Activated naive CD8-positive, alpha-beta T cell treated with anti-CD3 and anti-CD28 coated beads, Interleukin-2, amount 10 ng/mL, durations not matched to agents 7 days and 5 days (primary cell): ENCODE results near the gene RIMBP2. TPM values are rescaled to one million over a fixed set of nuclear protein-coding genes. Genes with fewer than 3 reads are reported as not detected.

Experiments used
- ATAC-seq: fragments of 150-1000 bp; cut with Tn5 transposase; one replicate; pipeline ENCODE4 v1.10.0; 2021; ENCODE audit warnings: low read depth, moderate library complexity
- POLR2A ChIA-PET: fragments of 350-600 bp; sonication (Branson Sonifier 250); formaldehyde crosslinking; loops from one replicate; lab custom pipeline; 2021; ENCODE audit warnings: antibody characterized with exemption; lab: Charles Lee
- DNase-seq: peaks from one replicate; pipeline ENCODE4 v3.0.0; 2021
- H3K27ac Mint-ChIP-seq: one replicate; pipeline ENCODE4 v1.8.0; 2022; ENCODE audit warnings: mild to moderate bottlenecking, mixed read lengths
- H3K27me3 Mint-ChIP-seq: one replicate; pipeline ENCODE4 v1.8.0; 2022; ENCODE audit warnings: mild to moderate bottlenecking, moderate library complexity, mixed read lengths
- H3K36me3 Mint-ChIP-seq: one replicate; pipeline ENCODE4 v1.8.0; 2021; ENCODE audit warnings: mild to moderate bottlenecking, mixed read lengths
- H3K4me1 Mint-ChIP-seq: one replicate; pipeline ENCODE4 v1.8.0; 2021; ENCODE audit warnings: mixed read lengths
- H3K4me3 Mint-ChIP-seq: one replicate; pipeline ENCODE4 v1.8.0; 2022; ENCODE audit warnings: mild to moderate bottlenecking, moderate library complexity, mixed read lengths
- H3K9me3 Mint-ChIP-seq: one replicate; pipeline ENCODE4 v1.8.0; 2021; ENCODE audit warnings: mixed read lengths
- total RNA-seq, 2 experiments: library from RNA; stranded (reverse); gene quantifications; one replicate each; pipeline ENCODE4 v1.2.3, GENCODE V29; 2021

The RIMBP2 gene
- total RNA-seq, 2 experiments from 2014 or later = not detected

GRCh38 chr12:130628304-130628703, 87.8 kb downstream of the RIMBP2 start:
- Mint-ChIP-seq H3K9me3 (no peaks in the 10 kb centered on the region), H3K36me3 (no peaks in the 10 kb centered on the region), H3K4me3 (no peak overlapping the region), H3K4me1 (no peaks in the 10 kb centered on the region), H3K27ac (no peak overlapping the region), H3K27me3 (peaks cover 4% of the 10 kb centered on the region)
- DNase-seq (no peak), ATAC-seq (no peak)
- POLR2A ChIA-PET = no interaction called here

DNA sequence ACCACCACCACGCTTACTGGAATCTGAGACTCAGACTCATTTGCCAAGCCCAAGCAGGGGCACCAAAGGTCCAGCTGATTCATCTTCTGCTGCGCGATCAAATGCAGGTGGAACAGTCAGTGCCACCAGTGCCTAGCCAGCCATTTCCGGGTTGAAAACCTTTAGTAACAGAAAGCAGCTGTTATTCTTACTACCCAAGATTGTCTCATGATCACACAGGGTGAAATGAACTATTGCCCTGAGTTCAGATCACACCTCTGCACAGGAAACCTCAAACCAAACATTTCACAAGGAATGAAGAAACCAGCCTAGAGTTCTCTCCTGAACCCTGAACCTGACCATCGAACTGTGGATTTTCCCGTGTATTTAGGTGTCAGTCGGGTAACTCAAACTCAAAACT, 88.9 kb downstream of the RIMBP2 start:
- Mint-ChIP-seq H3K36me3 (no peaks in the 10 kb centered on the region), H3K9me3 (no peaks in the 10 kb centered on the region), H3K27me3 (peaks cover 4% of the 10 kb centered on the region), H3K4me1 (no peaks in the 10 kb centered on the region), H3K27ac (no peak overlapping the region), H3K4me3 (no peak overlapping the region)
- DNase-seq (no peak), ATAC-seq (no peak)
- POLR2A ChIA-PET = no interaction called here

GRCh38 chr12:130626601-130627000, 89.5 kb downstream of the RIMBP2 start:
- H3K27ac Mint-ChIP-seq = no peak overlapping the region

DNA sequence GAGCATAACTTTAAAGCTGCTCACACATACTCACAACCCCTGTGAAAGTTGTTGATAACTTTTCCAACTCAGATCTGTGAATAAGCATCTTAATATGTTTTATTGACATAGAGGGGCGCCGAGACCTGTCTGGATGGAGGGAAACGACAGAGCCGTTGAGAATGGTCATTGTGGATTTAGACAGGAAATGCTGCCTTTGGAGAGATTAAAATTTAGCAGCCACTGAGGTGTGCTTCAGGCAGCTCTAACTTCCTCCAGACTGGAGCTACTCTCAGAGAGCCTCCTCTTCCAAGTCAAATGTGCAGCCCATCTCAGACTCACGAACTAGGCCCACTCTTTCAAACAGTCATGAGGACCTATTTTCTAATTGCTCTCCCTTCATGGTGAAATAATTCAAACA, 90.9 kb downstream of the RIMBP2 start:
- Mint-ChIP-seq H3K4me3 (no peak overlapping the region), H3K27ac (no peak overlapping the region)

More at GRCh38 chr12:130626601-130627000, 89.5 kb downstream of the RIMBP2 start:
- no peak for ATAC-seq
- DNase-seq = no peak
- POLR2A ChIA-PET = no interaction called here
- no peak overlapping the region for H3K4me3 Mint-ChIP-seq
- no peaks in the 10 kb centered on the region for H3K36me3 Mint-ChIP-seq
- H3K27me3 Mint-ChIP-seq = peaks cover 4% of the 10 kb centered on the region
- no peaks in the 10 kb centered on the region for H3K9me3 Mint-ChIP-seq
- no peaks in the 10 kb centered on the region for H3K4me1 Mint-ChIP-seq

DNA sequence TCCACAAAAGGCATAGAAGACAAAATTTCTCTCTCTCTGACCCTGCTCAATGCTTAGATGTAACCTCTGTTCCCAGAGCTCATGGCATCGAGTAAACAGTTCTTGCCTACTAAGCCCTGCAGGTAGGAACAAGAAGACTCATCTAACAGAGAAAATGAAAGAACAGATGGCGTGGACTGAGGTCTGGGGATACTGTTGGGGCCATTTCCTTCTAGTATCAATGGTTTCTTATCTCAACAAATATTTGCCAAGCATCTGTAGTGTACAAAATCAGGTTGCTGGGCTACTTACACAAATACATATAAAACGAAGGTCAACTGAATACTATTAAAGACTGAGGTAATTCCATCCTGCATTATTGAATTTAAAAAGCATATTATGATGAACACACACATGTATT, 93.3 kb downstream of the RIMBP2 start:
- no peaks in the 10 kb centered on the region for H3K9me3 Mint-ChIP-seq
- H3K27ac Mint-ChIP-seq = no peak overlapping the region
- POLR2A ChIA-PET = no interaction called here
- no peak overlapping the region for H3K4me3 Mint-ChIP-seq
- no peaks in the 10 kb centered on the region for H3K27me3 Mint-ChIP-seq
- no peaks in the 10 kb centered on the region for H3K4me1 Mint-ChIP-seq
- DNase-seq (no peak), ATAC-seq (no peak)
- H3K36me3 Mint-ChIP-seq = no peaks in the 10 kb centered on the region

More for the DNA sequence above, 90.9 kb downstream of the RIMBP2 start:
- POLR2A ChIA-PET = no interaction called here
- ATAC-seq (no peak), DNase-seq (no peak)
- H3K27me3 Mint-ChIP-seq = peaks cover 2% of the 10 kb centered on the region
- no peaks in the 10 kb centered on the region for H3K9me3 Mint-ChIP-seq
- H3K36me3 Mint-ChIP-seq = no peaks in the 10 kb centered on the region
- H3K4me1 Mint-ChIP-seq = no peaks in the 10 kb centered on the region

- H3K27ac Mint-ChIP-seq = no peak overlapping the region
Measured at GRCh38 chr12:130621696-130622298, 94.3 kb downstream of the RIMBP2 start.

GRCh38 chr12:130620756-130621155, 95.3 kb downstream of the RIMBP2 start:
- POLR2A ChIA-PET = no interaction called here
- no peaks in the 10 kb centered on the region for H3K9me3 Mint-ChIP-seq
- H3K27me3 Mint-ChIP-seq = no peaks in the 10 kb centered on the region

More at GRCh38 chr12:130621696-130622298, 94.3 kb downstream of the RIMBP2 start:
- Mint-ChIP-seq H3K4me3 (no peak overlapping the region), H3K9me3 (no peaks in the 10 kb centered on the region), H3K27me3 (no peaks in the 10 kb centered on the region), H3K4me1 (no peaks in the 10 kb centered on the region), H3K36me3 (no peaks in the 10 kb centered on the region)
- ATAC-seq (no peak), DNase-seq (no peak)
- POLR2A ChIA-PET = no interaction called here

DNA sequence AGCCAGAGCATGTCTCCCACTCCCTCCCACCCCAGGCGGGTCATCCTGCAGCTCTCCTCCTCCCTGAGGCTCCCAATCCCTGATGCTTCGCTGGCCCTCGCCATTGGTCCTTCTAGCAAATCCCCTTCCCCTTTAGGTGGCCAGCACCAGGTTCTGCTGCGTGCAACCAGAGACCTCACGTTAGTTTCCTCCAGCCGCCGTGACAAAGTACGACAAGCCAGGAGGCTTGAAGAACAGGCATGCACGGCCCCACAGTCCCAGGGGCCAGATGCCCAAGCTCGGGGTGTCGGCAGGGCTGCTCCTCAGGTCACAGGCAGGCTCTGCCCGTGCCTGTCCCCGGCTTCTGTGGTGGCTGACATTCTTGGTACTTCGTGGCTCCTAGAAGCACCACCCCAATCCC, 95.8 kb downstream of the RIMBP2 start:
- Mint-ChIP-seq H3K9me3 (no peaks in the 10 kb centered on the region), H3K4me1 (no peaks in the 10 kb centered on the region), H3K36me3 (no peaks in the 10 kb centered on the region), H3K4me3 (no peak overlapping the region), H3K27me3 (no peaks in the 10 kb centered on the region), H3K27ac (no peak overlapping the region)
- DNase-seq = no peak
- ATAC-seq = no peak
- POLR2A ChIA-PET = no interaction called here

More at GRCh38 chr12:130620756-130621155, 95.3 kb downstream of the RIMBP2 start:
- no peaks in the 10 kb centered on the region for H3K36me3 Mint-ChIP-seq
- no peak for DNase-seq
- H3K27ac Mint-ChIP-seq = no peak overlapping the region
- no peak overlapping the region for H3K4me3 Mint-ChIP-seq
- no peaks in the 10 kb centered on the region for H3K4me1 Mint-ChIP-seq
- ATAC-seq = no peak

DNA sequence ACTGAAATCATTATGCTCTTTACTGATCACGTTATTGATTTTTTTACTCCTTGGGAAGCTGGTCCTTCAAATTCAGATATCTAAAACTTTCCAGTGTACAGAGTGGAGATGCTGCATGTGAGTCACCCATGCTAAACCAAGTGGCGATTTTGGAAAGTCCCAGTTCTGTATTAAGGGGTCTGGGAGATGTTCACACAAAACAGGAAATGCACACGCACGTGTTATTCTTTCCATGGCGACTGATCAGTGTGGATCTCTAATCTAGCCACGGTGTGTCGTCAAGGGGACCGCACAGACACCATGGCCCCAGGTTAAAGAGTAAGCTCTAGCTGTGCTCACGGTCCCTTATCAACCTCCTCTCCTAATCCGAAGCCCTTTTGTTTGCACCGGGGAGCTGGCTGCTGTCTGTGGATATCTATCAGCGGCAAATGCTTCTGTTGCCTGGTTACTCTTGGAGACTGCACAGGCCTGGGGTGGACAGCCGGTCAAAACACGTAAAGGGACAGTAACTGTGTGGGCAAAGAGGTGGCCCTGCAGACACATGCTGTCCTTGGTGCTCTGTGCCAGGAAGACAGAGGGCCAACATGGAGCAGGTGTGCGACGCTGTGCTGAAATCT, 96.6 kb downstream of the RIMBP2 start:
- Mint-ChIP-seq H3K9me3 (no peaks in the 10 kb centered on the region), H3K36me3 (no peaks in the 10 kb centered on the region), H3K27ac (no peak overlapping the region), H3K4me3 (no peak overlapping the region), H3K4me1 (no peaks in the 10 kb centered on the region), H3K27me3 (no peaks in the 10 kb centered on the region)
- ATAC-seq (no peak), DNase-seq (no peak)
- POLR2A ChIA-PET = no interaction called here

GRCh38 chr12:130617219-130617618, 98.9 kb downstream of the RIMBP2 start:
- no peak overlapping the region for H3K27ac Mint-ChIP-seq
- no peaks in the 10 kb centered on the region for H3K36me3 Mint-ChIP-seq
- no peaks in the 10 kb centered on the region for H3K4me1 Mint-ChIP-seq
- H3K4me3 Mint-ChIP-seq = no peak overlapping the region
- POLR2A ChIA-PET = no interaction called here
- no peak for ATAC-seq
- no peak for DNase-seq
- no peaks in the 10 kb centered on the region for H3K27me3 Mint-ChIP-seq
- H3K9me3 Mint-ChIP-seq = no peaks in the 10 kb centered on the region

DNA sequence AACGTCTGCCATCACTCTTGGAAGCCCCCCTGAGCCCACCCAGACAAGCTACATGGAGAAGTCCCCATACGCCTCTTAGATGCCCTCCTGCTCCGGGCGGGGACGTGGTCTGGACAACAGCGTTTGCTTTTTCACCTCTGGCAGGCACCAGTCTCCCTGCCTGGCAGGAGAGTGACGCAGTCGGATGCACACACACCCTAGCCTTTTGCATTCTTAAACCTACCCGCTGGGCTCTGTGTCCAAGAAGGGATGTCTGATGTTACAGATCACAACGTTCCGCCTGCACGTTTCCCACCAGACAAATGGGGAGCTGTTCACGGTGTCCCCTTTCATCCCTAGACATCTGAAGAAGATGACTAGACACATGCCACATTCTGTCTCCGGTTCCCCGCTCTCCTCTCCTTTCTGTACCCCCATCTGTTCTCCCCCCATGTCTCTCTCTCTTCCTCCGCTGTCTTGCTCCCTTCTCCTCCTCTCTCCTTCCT, 100.2 kb downstream of the RIMBP2 start:
- DNase-seq (no peak), ATAC-seq (no peak)
- POLR2A ChIA-PET = no interaction called here
- no peaks in the 10 kb centered on the region for H3K4me1 Mint-ChIP-seq
- H3K36me3 Mint-ChIP-seq = no peaks in the 10 kb centered on the region
- no peak overlapping the region for H3K4me3 Mint-ChIP-seq
- H3K27me3 Mint-ChIP-seq = no peaks in the 10 kb centered on the region
- no peaks in the 10 kb centered on the region for H3K9me3 Mint-ChIP-seq
- H3K27ac Mint-ChIP-seq = no peak overlapping the region

GRCh38 chr12:130614530-130614905, 101.6 kb downstream of the RIMBP2 start:
- ATAC-seq (no peak), DNase-seq (no peak)
- Mint-ChIP-seq H3K9me3 (no peaks in the 10 kb centered on the region), H3K27ac (no peak overlapping the region), H3K27me3 (no peaks in the 10 kb centered on the region), H3K36me3 (no peaks in the 10 kb centered on the region), H3K4me3 (no peak overlapping the region), H3K4me1 (no peaks in the 10 kb centered on the region)
- POLR2A ChIA-PET = no interaction called here

GRCh38 chr12:130613831-130614529, 102.1 kb downstream of the RIMBP2 start:
- Mint-ChIP-seq H3K4me3 (no peak overlapping the region), H3K27ac (no peak overlapping the region), H3K27me3 (no peaks in the 10 kb centered on the region), H3K9me3 (no peaks in the 10 kb centered on the region), H3K36me3 (no peaks in the 10 kb centered on the region), H3K4me1 (no peaks in the 10 kb centered on the region)
- no peak for DNase-seq
- ATAC-seq = no peak
- POLR2A ChIA-PET = no interaction called here

DNA sequence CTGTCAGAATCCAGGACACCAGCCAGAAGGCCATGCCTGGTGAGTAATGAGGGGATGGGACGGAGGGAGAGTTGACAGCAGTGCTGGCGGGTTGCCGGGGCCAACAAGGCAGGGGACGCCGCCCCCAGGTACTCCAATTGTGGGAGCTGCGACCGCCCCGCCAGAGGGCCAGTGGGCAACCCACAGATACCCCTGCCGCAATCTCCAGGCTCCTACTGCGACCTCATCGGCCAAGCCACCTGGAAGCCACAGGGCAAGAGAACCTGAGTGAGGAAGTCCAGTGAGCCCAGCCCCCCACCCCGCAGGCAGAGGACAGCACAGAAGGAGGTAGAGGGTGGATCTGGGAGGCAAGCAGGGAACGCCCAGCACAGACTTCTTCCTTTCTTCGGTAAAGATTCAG, 103.0 kb downstream of the RIMBP2 start:
- no peaks in the 10 kb centered on the region for H3K4me1 Mint-ChIP-seq
- H3K4me3 Mint-ChIP-seq = no peak overlapping the region
- ATAC-seq (no peak), DNase-seq (no peak)
- no peaks in the 10 kb centered on the region for H3K36me3 Mint-ChIP-seq
- H3K27ac Mint-ChIP-seq = no peak overlapping the region
- H3K9me3 Mint-ChIP-seq = no peaks in the 10 kb centered on the region
- POLR2A ChIA-PET = no interaction called here
- H3K27me3 Mint-ChIP-seq = no peaks in the 10 kb centered on the region
